ENCODE measurements around the gene USP21.

The USP21 gene

GRCh38 chr1:161171696-161172095 is 12.4 kb downstream of the USP21 start:
- no peak for DNase-seq

- DNase-seq = no peak
Measured at GRCh38 chr1:161172349-161172748, 13.0 kb downstream of the USP21 start.

- DNase-seq = no peak
Measured at GRCh38 chr1:161172776-161173376, 13.6 kb downstream of the USP21 start.

- no peak for DNase-seq
Measured at GRCh38 chr1:161173711-161174110, 14.4 kb downstream of the USP21 start.

DNA sequence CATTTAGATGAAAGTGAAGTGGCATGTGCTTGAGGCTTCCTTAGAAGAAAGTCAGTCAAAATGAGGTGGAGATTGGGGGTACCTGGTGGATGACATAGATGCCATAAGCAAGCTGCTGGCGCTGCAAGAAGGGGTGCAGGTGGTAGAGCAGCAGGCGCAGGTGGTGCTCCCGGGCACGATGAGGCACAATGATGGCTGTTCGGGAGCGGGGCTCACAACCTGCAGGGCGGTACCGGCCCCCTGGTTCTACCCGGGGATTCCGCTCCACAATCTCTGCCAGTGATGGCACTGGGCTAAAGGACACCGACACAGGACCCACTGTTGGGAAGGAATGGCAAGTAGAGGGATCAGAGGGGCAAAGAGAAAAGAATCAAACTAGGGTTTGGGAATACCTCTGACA is 15.6 kb downstream of the USP21 start:
- no peak for DNase-seq

DNA sequence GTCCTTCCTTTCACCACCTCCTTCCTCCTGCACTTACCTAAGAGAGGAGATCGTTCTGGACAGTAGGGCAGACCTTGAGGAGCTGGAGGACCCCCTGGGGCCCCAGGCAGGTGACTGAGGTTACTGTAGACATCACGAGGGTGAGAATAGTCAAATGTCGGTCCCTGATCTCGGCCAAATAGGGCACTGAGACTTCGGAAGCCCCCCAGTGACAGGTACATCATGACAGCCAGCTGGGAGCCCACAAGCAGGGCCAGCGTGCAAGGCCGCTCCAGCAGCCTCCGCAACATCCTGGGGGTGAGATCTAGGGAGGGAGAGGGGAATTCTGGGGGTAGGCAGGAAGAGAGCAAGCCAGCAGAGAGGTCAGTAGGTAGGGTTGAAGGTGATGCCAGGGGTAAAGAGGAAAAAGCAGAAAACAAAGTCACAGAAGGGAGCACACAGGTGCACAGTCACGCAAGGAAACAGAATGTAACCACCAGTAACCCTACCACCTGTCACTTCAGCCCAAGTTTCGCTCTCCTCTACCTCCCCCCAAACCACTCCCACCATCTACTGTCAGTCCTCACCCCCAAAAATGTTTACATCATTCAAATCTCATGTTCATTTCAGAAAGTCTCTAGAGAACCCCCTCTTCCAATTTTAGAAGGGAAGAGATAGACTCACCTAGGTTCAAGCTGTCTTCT is 16.6 kb downstream of the USP21 start:
- DNase-seq = no peak

- DNase-seq = no peak
Measured at GRCh38 chr1:161176468-161177111, 17.3 kb downstream of the USP21 start.

DNA sequence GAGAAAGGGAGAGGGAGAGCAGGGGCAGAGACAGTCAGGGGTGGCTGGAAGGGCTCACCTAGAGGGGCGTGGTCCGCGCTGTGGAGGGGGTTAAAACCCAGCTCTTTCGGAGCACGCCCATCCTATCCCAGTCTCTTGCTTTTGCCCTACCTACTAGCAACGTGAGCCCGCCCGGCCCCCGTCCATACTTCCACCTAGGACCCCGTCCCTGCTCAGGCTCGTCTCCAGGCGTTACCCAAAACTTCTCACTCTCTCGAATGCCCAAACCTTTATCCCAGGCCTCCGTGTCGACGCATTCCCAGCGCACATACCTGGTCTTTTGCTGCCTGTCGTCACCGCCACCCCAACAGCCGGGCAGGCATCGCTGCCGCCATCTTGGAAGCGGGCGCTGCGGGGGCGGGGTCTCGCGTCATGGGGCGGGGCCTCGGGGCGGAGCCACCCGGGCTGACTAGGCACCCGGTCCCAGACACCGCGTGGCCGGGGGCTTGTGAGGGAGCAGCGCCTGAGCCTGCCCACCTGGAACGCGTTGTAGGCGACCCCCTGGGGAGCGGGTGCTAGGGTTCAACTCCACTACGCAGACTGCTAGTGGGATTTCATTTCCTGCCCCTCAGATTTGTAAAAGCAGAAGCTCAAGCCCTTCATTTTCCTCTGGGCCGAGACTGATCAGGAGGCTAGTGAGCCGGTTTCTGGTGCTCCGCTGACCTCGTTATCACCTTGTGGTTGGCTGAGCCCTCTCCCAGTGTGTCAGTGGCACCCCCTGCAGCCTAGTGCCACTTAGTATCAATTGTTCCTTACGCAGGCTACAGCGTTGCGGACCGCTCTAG is 18.0 kb downstream of the USP21 start, which contains the start of gene B4GALT3:
B4GALT3 (minus strand) TSS at position 396 of the 824 bp plus-strand sequence. CDS start 1,447 bp downstream, outside the sequence.
- peak; percentile 44 for DNase-seq

DNA sequence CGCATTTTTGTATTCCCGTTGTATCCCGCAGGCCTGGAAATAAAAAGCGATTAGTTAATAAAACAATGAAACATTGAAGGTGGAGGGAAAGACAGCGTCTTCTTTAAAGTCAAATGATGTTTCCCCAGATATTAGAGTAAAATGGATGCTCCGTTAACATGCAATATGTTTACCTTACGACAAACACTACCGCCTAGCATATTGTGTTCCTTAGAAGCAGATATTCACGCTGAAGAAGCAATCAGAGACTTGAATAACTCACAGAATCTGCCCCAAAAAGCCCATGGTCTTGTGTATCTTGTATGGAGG is 18.6 kb downstream of the USP21 start:
- no peak for DNase-seq

GRCh38 chr1:161179698-161180097 is 20.4 kb downstream of the USP21 start:
- no peak for DNase-seq

- no peak for DNase-seq
Measured at GRCh38 chr1:161180639-161181038, 21.3 kb downstream of the USP21 start.

- DNase-seq = no peak
Measured at GRCh38 chr1:161182214-161182613, 22.9 kb downstream of the USP21 start.

DNA sequence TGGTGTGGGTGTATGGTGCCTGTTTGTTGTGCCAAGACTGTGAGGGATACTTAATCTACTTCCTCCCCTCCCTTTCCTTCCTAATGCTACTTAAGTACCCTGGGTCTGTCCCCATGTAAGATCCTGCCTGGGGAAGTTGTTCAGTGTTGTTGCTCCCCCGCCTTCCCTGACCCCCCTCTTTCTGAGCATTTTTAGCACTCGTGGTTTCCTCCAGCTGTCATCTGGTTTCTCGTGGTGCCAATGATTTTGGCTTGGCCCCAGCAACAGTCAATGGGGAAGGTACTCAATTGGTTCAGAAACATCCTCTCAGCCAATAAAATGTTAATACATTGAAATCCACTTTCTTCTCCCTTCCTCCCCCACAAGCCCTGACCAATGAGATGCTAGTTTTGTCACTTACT is 26.0 kb downstream of the USP21 start:
- peak; percentile 45 for DNase-seq

- DNase-seq = no peak
Measured at GRCh38 chr1:161185732-161186311, 26.5 kb downstream of the USP21 start.

DNA sequence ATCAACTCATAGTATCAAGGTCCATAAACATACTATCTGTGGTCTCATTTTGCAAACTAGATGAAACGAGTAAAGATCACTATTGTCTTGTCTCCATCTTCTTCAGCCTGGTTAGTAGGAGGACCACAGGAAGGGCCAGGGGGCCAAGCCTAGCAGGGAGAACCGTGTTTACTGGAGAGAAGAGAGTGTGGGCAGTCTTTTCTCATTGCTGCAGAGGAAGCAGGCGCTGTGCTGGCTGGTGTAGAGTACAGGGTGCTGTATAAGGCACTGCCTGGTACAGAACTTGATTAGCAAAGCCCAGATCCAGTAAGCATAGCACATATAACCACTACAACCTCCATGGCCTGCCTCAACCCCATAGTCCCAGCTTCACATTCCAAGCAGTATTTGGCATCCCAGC is 28.0 kb downstream of the USP21 start:
- DNase-seq = no peak

- DNase-seq = no peak
Measured at GRCh38 chr1:161188381-161188780, 29.1 kb downstream of the USP21 start.

- DNase-seq = no peak
Measured at GRCh38 chr1:161189036-161189435, 29.7 kb downstream of the USP21 start.

- no peak for DNase-seq
Measured at GRCh38 chr1:161190962-161191521, 31.7 kb downstream of the USP21 start.

DNA sequence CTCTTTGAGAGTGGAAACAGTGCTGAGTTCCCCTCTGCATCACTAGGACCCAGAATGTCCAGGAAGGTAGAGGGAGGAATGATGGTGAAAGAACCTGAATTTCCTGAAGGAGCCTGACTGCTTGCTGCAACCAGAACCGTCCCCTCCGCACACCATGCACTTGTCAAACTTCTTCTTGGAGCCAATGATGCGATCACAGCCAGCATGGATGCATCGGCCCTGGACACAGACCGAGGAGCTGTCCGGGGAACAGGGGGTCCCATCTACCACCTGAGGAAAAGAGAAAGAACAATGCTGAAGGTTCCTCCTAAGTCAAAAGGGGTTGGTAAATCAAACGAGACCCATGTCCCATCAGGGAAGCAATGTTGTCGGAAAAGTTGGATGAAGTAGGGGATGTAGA is 32.7 kb downstream of the USP21 start:
- DNase-seq = no peak

DNA sequence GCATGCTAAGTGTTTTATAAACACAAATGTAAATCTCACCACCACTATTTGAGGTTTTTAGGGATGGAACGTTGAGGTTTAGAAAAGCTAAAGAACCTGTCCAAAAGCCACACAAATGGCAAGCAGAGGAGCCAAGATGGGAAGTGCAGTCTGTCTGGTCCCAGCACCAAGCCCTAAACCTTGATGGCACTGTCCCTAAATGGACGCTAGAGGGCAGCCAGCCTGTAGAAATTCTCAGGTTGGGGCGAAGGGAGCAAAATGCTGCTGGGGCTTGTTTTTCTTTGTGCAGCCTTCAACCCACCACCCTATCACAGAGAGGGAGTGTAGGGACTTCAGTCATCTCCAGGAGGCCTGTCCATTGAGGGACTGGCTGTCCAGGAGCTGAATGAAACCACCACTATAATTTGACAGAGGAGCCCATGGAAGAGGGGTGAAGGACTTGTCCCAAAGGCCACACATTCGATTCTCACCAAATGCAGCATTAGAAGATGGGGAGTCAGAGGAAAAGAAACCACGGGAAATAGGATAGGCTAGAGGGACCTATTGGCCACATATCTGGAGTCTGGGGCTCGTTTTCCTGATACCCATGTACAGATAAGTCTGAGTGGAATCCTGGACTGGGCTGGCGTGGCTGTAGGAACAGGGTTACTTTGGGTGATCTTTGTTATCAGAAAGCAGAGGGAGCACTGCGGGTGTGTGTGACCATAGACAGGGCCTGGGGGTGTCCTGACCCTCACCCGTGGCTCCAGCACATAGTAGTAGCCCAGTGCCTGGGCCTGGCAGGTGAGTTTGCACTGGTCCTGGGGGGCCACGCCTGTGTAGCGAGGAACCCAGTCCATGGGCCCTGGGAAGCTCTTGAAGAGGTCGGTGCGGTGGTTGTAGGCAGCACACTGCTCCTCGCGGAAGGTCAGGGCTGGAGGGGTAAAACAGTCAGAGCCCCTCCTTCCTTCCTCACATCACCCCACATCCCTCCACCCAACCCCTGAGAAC is 33.5 kb downstream of the USP21 start:
- peak; percentile 50 for DNase-seq

GRCh38 chr1:161193561-161194235 is 34.4 kb downstream of the USP21 start:
- DNase-seq = no peak

Data from NCI-H2029 treated with DMSO at 0.1 percent for 48 hours (cell line).